Activated gamma-delta T cell treated with Interleukin-2 at 50 U/mL for 16 hours (primary cell): ENCODE measurements around the gene PTGES2.
"Not testable (repeated sequence)": the region's sequence is repeated elsewhere in the genome, so short reads cannot be mapped to it uniquely, and the experiment has no call there.

Experiments
- DNase-seq: peaks from one replicate; pipeline ENCODE4 v3.0.0-alpha.2; 2020

The PTGES2 gene

GRCh38 chr9:128136816-128137793, 9.6 kb upstream of the PTGES2 start:
- DNase-seq, result no peak

DNA sequence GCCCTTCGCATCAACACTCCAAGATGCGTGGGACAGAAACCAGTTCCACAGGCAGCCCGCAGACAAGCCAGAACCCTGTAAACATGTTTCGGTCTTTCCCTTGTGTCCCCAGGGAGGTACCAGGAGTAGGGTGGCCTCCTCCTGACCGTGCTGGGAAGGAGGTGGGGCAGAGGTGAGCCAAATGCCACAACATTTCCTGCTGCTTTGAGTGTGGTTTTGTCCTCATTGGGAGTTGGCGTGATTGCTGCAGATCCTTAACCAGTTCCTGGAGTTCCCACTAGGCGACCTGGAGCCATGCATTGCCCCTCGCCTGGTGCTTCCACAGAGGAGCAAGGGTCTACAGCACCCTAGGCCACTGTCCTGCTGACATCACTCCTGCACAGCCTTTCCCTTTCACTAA, 8.0 kb upstream of the PTGES2 start:
- not testable (repeated sequence) for DNase-seq

- DNase-seq, result not testable (repeated sequence)
Measured at GRCh38 chr9:128132139-128132538, 4.6 kb upstream of the PTGES2 start.

- not testable (repeated sequence) for DNase-seq
Measured at GRCh38 chr9:128131346-128131745, 3.8 kb upstream of the PTGES2 start.

- not testable (repeated sequence) for DNase-seq
Measured at GRCh38 chr9:128130651-128131050, 3.1 kb upstream of the PTGES2 start.

DNA sequence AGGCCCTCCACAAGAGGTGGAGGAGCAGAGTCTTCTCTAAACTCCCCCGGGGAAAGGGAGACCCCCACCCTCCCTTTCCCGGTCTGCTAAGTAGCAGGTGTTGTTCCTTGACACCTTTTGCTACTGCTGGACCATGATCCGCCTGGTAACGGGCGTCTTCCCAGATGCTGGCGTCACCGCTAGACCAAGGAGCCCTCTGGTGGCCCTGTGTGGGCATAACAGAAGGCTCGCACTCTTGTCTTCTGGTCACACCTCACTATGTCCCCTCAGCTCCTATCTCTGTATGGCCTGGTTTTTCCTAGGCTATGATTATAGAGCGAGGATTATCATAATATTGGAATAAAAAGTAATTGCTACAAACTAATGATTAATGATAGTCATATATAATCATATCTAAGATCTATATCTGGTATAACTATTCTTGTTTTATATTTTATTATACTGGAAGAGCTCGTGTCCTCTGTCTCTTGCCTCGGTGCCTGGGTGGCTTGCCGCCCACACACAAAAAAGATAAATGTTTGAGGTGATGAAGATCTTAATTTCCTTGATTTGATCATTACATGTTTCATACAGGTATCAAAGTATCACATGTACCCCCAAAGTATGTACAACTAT, 2.6 kb upstream of the PTGES2 start:
- peak; percentile 44 for DNase-seq

DNA sequence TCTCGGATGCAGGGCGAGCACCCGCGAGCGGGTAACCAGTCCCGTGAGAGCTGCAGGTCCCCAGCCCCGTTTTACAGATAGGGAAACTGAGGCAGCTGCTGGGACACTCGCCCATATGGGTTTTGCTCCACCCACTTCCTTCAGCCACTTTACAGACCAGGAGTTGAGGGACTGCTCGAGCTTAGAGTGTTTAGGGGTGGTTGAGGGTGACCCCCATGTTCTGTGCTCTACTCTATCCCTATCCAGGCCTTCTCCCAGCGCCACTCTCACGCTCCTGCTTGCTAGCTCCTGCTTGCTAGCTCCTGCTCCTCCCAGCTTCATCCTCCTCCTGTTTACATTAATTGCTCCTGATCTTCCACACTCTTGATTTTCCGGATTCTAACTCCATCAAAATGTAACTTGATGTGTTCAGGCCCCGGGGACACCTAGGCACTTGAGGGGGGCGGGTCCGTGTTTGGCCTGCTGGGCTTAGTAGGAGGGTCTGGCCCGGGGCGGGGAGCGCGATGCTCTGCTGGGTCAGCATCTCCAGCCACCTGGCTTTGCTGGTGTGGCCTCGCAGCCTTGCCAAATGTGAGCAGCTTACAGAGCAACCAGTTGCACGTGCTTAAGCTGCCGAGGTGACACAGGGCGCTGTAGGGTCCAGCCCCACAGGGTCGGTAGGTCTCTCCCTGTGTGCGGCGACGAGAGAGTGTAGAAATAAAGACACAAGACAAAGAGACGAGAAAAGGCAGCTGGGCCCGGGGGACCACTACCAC, 1.5 kb upstream of the PTGES2 start:
- no peak for DNase-seq

DNA sequence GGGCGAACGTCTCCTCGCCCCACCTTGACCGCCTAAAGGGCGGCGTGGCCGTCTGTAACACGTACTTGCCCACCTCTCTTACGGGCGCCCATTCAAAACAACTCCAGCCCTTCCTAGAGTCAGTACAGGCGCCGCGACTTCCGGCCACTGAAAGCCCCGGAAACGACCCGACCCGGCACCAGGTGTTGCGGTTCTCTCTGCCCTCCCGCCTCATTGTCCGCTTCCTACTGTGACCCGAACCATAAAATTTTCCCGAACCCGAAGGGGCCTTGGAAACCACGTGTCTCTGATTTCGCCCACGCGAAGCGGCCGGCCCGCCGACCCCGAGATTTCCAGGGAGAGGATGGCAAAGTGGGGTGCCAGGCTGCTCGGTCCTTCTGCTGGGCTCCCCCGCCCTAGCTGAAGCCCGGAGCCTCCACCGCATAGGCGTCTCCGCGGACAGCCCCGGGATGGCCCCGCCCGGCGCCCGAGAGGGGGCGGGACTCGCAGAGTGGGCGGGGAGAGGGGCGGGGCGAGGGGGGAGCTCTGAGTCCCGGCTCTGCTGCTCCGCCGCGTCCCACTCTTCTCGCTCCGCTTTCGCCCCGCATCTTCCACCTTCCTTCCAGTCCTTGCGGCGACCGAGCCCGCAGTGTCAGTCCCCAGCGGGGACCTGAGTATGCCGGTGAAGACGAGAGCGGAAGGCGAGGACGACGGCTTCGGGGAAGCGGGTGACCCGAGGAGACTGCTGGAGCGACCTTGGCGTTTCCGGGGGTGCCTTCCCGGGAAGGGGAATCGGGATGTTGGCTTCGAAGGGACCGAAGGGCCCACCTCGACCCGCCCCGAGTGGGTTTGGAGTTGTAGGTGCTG, 684 bp upstream of the PTGES2 start:
- DNase-seq, result peak; percentile 81

- no peak for DNase-seq
Measured at GRCh38 chr9:128125580-128126354, 1.8 kb downstream of the PTGES2 start.

DNA sequence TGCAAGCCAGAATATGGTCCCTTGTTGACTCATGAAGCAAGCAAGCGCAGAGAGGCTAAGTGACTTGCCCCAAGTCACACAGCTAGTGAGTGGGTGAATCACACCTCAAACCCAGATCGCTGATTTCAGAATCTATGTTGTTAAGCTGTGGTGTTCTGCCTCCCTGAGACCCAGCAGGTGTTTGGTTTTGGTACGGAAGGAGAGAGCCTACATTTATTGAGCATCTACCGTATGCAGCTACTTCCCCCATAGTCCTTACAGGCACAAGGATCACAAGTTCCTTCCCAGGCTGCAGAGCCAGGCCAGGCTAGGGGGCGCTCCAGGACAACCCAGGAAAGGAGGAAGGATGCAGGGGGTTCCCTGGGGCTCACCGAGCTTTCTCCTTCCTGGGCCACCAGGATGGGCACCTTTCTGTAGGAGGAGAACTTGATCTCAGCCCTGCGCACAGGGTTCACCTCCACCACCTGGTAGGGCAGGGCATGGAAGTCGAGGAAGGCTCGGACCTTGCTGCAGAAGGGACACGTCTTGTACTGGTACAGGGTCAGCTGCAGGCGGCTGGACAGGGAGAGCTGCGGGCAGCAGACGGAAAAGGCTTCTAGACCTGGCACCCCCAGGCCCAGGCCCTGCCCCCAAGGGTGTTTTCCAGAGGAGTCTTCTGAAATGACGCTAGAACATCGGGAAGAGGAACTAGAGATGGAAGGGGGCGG, 2.5 kb downstream of the PTGES2 start:
- peak; percentile 27 for DNase-seq

DNA sequence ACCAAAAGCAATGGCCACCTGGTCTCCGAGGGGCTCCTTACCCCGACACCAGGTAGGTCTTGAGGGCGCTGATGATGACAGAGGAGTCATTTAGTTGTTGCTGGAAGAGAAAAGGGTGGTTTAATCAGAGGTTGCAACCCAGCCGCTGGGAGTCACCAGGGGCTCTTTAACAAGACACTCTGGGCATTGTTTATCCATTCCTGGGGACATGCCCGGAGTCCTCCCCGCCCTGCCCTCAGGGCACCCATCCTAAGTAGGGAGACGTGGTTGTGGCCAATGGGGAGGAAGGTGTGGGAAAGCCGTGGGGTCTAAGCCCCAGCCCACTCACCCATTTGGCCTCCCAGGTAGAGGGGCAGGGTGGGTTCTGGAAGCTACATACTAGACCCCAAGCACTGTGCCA, 3.1 kb downstream of the PTGES2 start:
- DNase-seq, result no peak

- no peak for DNase-seq
Measured at GRCh38 chr9:128123451-128124080, 4.0 kb downstream of the PTGES2 start.

DNA sequence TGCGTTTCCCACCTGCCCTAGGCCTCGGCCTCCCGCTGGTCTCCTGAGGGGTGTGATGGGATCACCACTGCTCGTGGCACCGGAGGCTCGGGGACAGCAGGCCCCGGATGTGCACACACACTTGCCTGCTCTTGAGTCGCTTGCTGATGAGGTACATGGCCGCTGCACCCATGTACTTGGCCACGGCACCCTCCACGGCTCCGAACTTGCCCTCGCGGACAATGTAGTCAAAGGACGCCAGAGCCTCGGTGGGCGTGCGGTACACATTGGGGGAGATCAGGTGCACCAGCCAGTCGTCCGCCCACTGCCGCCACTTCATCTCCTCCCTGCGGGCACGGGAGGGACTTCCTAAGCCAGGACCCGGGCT, 4.7 kb downstream of the PTGES2 start:
- no peak for DNase-seq

DNA sequence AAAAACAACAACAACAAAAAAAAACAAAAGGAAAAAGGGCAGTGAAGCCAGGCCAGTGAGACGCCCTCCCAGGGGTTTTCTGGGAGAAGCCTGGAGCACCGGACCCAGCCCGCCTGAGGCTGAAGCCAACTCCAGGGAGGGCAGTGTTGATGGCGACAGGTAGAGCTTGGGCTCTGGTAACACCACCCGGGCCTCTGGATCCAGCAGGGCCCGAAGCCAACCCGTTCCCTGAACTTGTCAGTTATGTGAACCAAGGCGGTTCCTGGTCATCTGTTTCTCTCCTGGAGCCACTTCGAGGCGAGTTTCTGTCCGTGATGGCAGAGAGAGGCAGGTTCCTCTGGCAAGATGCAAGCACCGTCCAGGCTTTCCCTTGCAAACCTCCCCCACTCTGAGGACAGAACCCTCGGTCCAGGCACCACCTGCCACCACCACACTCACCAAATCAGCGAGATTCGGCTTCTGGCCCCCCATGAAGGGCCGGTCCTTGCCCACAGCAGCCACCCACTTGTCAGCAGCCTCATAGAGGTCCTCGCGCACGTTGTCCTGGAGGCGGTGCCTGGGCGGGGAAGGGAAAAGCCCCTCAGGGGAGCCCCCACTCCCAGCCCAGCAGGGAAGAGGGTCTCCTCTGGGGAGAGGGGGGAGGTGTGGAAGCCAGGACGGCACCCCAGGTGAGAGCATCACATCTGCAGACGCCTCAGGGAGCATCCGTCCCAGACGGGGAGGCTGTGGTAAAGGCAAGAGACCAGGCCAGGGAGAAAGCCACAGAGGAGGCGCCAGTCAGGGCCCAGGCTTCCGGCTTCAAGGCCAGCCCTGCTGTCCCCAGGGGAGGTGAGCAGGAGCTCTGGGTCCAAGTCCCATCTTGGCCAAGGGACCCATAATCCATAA, 5.4 kb downstream of the PTGES2 start:
- no peak for DNase-seq

- DNase-seq, result no peak
Measured at GRCh38 chr9:128121466-128121810, 6.1 kb downstream of the PTGES2 start.

DNA sequence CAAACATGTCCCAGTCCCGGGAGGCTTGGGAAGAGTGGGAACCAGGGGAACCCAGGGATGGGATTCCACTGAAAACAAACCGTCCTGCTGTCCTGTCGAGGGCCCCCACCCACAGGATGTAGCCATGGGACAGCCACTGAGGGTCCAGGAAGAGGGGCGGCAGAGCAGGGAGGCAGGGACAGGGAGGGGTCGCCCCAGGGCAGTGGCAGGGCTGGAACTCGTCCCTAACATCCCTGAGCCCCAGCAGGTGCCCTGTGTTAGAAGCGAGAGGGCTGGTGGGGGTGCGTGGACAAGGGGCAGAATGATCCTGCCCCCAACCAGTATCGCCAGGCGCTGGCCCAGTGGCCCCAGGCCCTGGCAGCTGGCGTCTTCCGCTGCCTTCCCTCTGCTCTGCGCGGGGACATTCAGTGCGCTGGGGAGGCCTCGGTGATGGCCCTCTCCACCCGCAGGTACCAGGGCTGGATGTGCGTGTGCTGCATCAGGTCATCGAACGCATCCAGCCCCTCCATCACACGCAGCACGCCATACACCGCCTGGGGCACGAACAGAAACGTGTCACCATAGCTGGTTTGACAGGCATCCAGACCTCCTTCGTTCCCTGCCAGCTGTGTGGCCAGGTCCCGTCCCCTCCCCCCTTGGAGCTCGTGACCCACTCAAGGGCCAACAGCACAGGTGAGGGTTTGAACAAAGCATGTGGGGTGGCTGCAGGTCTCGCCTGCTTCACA, 6.6 kb downstream of the PTGES2 start:
- no peak for DNase-seq

DNA sequence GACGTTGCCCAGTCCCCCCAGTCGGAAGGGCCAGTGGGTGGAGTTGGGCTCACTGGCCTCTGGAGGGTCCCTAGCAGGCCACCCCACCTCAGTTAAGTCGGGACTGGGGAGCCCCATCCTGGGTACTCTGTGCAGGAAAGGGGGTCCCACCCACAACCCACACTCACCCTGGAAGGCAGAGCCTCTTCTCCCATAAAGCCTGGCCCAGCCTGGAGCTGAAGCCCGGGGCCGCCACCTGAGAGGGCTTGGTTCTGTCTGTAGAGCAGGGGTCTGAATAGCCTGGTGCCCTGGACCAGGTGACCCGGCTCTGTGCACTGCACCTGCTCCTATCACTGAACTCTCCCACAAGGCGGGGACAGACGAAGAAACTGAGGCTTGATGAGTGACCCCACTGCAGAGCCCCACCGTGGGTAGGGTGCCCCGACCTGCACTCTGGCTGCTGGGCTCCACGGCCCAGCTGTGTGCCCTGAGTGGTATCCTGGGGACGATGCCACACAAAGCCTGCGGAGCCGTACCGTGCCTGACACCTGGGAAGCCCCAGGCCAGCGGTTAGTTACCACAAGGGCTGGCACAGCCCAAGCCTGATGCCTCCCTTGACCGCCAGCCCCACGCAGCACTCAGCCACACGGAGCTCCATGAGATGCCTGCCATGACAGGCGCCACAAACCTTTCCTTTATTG, 7.3 kb downstream of the PTGES2 start:
- DNase-seq, result no peak

- DNase-seq, result no peak
Measured at GRCh38 chr9:128118971-128119665, 8.4 kb downstream of the PTGES2 start.
